Thyroid gland (tissue), 4 donors: Measurements from ENCODE around the gene HID1.

Source experiments
- CTCF ChIP-seq, 6 experiments: fragments of 200-600 bp in 3 of 6; fragments of 450-650 bp in 3 of 6; sonication (generic) in 3 of 6; IDR thresholded peaks; one replicate each; pipeline ENCODE4 v1.5.1; 2016 to 2019; ENCODE audit warnings: antibody characterized with exemption in 6 of 6, mild to moderate bottlenecking in 2 of 6, inconsistent platforms in 1 of 6, moderate library complexity in 1 of 6
- POLR2A ChIP-seq, 2 donors: fragments of 450-650 bp; IDR thresholded peaks; one replicate each; pipeline ENCODE4 v1.6.1; 2017; ENCODE audit warnings: antibody characterized with exemption in 2 of 2, mild to moderate bottlenecking in 2 of 2, moderate library complexity in 1 of 2

GRCh38 chr17:75010683-75011400, 38.3 kb upstream of the HID1 start:
- no peak for TF ChIP-seq POLR2A (IDR thresholded peaks at IDR 0.05)
- no peak for TF ChIP-seq CTCF (IDR thresholded peaks at IDR 0.05)
